ENCODE data around the gene RALGAPA1.

DNA sequence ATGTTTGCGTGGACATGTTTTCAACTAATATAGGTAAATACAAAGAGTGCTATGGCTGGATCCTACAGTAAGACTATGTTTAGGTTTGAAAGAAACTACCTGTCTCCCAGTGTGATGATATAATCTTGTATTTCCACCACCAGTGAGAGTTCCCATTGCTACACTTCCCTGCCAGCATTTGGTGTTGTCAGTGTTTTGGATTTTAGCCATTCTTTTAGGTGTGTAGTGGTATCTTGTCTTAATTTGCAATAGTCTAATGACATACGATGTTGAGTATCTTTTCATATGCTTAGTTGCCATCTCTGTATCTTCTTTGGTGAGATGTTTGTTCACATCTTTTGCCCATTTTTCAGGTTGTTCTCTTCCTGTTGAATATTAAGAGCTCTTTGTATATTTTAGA is 103.5 kb downstream of the RALGAPA1 start:
- TF ChIP-seq, protein P1, sequence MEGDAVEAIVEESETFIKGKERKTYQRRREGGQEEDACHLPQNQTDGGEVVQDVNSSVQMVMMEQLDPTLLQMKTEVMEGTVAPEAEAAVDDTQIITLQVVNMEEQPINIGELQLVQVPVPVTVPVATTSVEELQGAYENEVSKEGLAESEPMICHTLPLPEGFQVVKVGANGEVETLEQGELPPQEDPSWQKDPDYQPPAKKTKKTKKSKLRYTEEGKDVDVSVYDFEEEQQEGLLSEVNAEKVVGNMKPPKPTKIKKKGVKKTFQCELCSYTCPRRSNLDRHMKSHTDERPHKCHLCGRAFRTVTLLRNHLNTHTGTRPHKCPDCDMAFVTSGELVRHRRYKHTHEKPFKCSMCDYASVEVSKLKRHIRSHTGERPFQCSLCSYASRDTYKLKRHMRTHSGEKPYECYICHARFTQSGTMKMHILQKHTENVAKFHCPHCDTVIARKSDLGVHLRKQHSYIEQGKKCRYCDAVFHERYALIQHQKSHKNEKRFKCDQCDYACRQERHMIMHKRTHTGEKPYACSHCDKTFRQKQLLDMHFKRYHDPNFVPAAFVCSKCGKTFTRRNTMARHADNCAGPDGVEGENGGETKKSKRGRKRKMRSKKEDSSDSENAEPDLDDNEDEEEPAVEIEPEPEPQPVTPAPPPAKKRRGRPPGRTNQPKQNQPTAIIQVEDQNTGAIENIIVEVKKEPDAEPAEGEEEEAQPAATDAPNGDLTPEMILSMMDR (IDR thresholded peaks at IDR 0.05; ENCODE audit: low read length): no peak
- TF ChIP-seq EZH2 (IDR thresholded peaks at IDR 0.05; ENCODE audit: borderline replicate concordance, low read length): no peak
